GM23338 (cell line): ENCODE measurements around the gene SRSF7. TPM values are rescaled to one million over a fixed set of nuclear protein-coding genes. Genes with fewer than 3 reads are reported as not detected.
"Not testable (repeated sequence)": the region's sequence is repeated elsewhere in the genome, so short reads cannot be mapped to it uniquely, and the experiment has no call there.

Experiments
- ATAC-seq: fragments of 200-7000 bp; cut with Tn5 transposase; 3 replicates; pipeline ENCODE4 v1.9.1; 2020
- DNase-seq: peaks from one replicate; pipeline ENCODE4 v3.0.0-alpha.2; 2015; ENCODE audit warnings: low spot score
- H2AFZ ChIP-seq: fragments of 200-600 bp; sonication (generic); 2 replicates; pipeline ENCODE4 v1.8.0; 2016; ENCODE audit warnings: antibody characterized with exemption, mild to moderate bottlenecking, moderate library complexity
- H3F3A ChIP-seq: fragments of 200-600 bp; sonication (generic); replicated peaks from 2 replicates; pipeline ENCODE4 v1.8.0; 2017; ENCODE audit warnings: antibody characterized with exemption, mixed run types, low read depth
- H3K27ac ChIP-seq: fragments of 200-600 bp; sonication (generic); 2 replicates; pipeline ENCODE4 v1.6.1; 2016; ENCODE audit warnings: low read depth
- H3K27me3 ChIP-seq: fragments of 200-600 bp; sonication (generic); 2 replicates; pipeline ENCODE4 v1.8.0; 2016; ENCODE audit warnings: mild to moderate bottlenecking, mixed run types, moderate library complexity; ENCODE audit not compliant: insufficient read depth
- H3K36me3 ChIP-seq: fragments of 200-600 bp; sonication (generic); 2 replicates; pipeline ENCODE4 v1.8.0; 2016; ENCODE audit warnings: mild to moderate bottlenecking; ENCODE audit not compliant: insufficient read depth
- H3K4me1 ChIP-seq: fragments of 200-600 bp; sonication (generic); 2 replicates; pipeline ENCODE4 v1.8.0; 2016; ENCODE audit warnings: mild to moderate bottlenecking, moderate library complexity; ENCODE audit not compliant: insufficient read depth
- H3K4me2 ChIP-seq: fragments of 200-600 bp; sonication (generic); 2 replicates; pipeline ENCODE4 v1.7.1; 2017; ENCODE audit warnings: mixed run types
- H3K4me3 ChIP-seq: fragments of 200-600 bp; sonication (generic); 2 replicates; pipeline ENCODE4 v1.6.1; 2016; ENCODE audit warnings: mixed run types
- H3K79me2 ChIP-seq: fragments of 200-600 bp; sonication (generic); replicated peaks from 2 replicates; pipeline ENCODE4 v1.8.0; 2017; ENCODE audit warnings: mild to moderate bottlenecking; ENCODE audit not compliant: insufficient read depth
- H3K9me2 ChIP-seq: fragments of 200-600 bp; sonication (generic); 2 replicates; pipeline ENCODE4 v1.8.0; 2017; ENCODE audit not compliant: insufficient read depth
- H4K20me1 ChIP-seq: fragments of 200-600 bp; sonication (generic); replicated peaks from 2 replicates; pipeline ENCODE4 v1.8.0; 2017; ENCODE audit warnings: mild to moderate bottlenecking; ENCODE audit not compliant: insufficient read depth
- H3K27ac Mint-ChIP-seq: 2 replicates; pipeline ENCODE4 v1.8.0; 2020; ENCODE audit warnings: inconsistent platforms, mild to moderate bottlenecking, moderate library complexity, mixed read lengths
- H3K27me3 Mint-ChIP-seq: 3 replicates; pipeline ENCODE4 v1.8.0; 2022; ENCODE audit warnings: low read depth, mild to moderate bottlenecking, moderate library complexity, mixed read lengths, inconsistent platforms; ENCODE audit not compliant: insufficient read depth, poor library complexity
- H3K36me3 Mint-ChIP-seq: 3 replicates; pipeline ENCODE4 v1.8.0; 2021; ENCODE audit warnings: low read depth, mild to moderate bottlenecking, inconsistent platforms, moderate library complexity, mixed read lengths
- H3K4me1 Mint-ChIP-seq: 3 replicates; pipeline ENCODE4 v1.8.0; 2020; ENCODE audit warnings: mild to moderate bottlenecking, inconsistent platforms, mixed read lengths
- H3K4me3 Mint-ChIP-seq: 3 replicates; pipeline ENCODE4 v1.8.0; 2021; ENCODE audit warnings: moderate library complexity, mild to moderate bottlenecking, inconsistent platforms, mixed read lengths
- H3K9me3 Mint-ChIP-seq: 3 replicates; pipeline ENCODE4 v1.8.0; 2020; ENCODE audit warnings: moderate library complexity, mild to moderate bottlenecking, inconsistent platforms, mixed read lengths
- EZH2phosphoT487 ChIP-seq: fragments of 200-600 bp; sonication (generic); IDR thresholded peaks from one replicate; pipeline ENCODE4 v1.8.1; 2018; ENCODE audit warnings: antibody characterized with exemption; ENCODE audit not compliant: unreplicated experiment
- POLR2AphosphoS5 ChIP-seq: IDR thresholded peaks from 2 replicates; pipeline ENCODE4 v1.6.1; 2016; ENCODE audit warnings: antibody characterized with exemption, low read depth
- REST ChIP-seq: IDR thresholded peaks from one replicate; pipeline ENCODE4 v1.6.1; 2018; ENCODE audit warnings: antibody characterized with exemption; ENCODE audit not compliant: unreplicated experiment
- STAT1 ChIP-seq: IDR thresholded peaks from one replicate; pipeline ENCODE4 v1.6.1; 2016; ENCODE audit warnings: antibody characterized with exemption; ENCODE audit not compliant: unreplicated experiment
- ZNF331 ChIP-seq: fragments of 250-450 bp; sonication (Bioruptor Pico); IDR thresholded peaks from 2 replicates; pipeline ENCODE4 v1.5.0; 2020; ENCODE audit warnings: low read depth, mild to moderate bottlenecking, moderate library complexity
- ZNF462 ChIP-seq: fragments of 250-450 bp; sonication (Bioruptor Pico); IDR thresholded peaks from 2 replicates; pipeline ENCODE4 v1.5.0; 2020; ENCODE audit warnings: mild to moderate bottlenecking, moderate library complexity
- polyA plus RNA-seq: library from polyadenylated mRNA; unstranded; fragments of >200 nt; fragmentation: Nextera tagmentation; extraction: Ambion mirVana; gene quantifications from 2 replicates; pipeline ENCODE4 v1.2.1, GENCODE V29; 2016
- total RNA-seq: library from RNA; depleted of rRNA; stranded (reverse); fragments of >200 nt; shearing (Covaris generic); gene quantifications from 2 replicates; pipeline ENCODE4 v1.2.3, GENCODE V29; 2014
- TF ChIP-seq, protein P1 (sequence below): IDR thresholded peaks from 2 replicates; pipeline ENCODE4 v1.6.1; 2016; ENCODE audit warnings: antibody characterized with exemption
- TF ChIP-seq, protein P2 (sequence below), 2 experiments: fragments of 200-600 bp in 1 of 2; sonication (generic) in 1 of 2; conservative IDR thresholded peaks; 2 replicates each; pipeline versions ENCODE4 v1.5.1 to v1.6.1; 2016 to 2017; ENCODE audit warnings: antibody characterized with exemption in 2 of 2, low read depth in 2 of 2, mild to moderate bottlenecking in 2 of 2, moderate library complexity in 1 of 2

Gene SRSF7
- total and polyA plus RNA-seq, 2 experiments from 2014 or later: 251 to 572 TPM

- Mint-ChIP-seq H3K27ac (peak overlapping the region; percentile 85), H3K4me1 (peaks cover 21% of the 10 kb centered on the region), H3K36me3 (peaks cover 48% of the 10 kb centered on the region), H3K9me3 (peaks cover 10% of the 10 kb centered on the region; the same call in 2 of the 3 replicates), H3K27me3 (peaks cover 13% of the 10 kb centered on the region)
- Histone ChIP-seq H3K36me3 (peaks cover 12% of the 10 kb centered on the region), H3K79me2 (peaks cover 10% of the 10 kb centered on the region; the same call in 1 of the 2 replicates), H3K27ac (peak overlapping the region; percentile 84), H3F3A (peaks cover 15% of the 10 kb centered on the region; the same call in 1 of the 2 replicates), H3K4me1 (peaks cover 16% of the 10 kb centered on the region)
- DNase-seq, H4K20me1 ChIP-seq, H3K9me2 ChIP-seq, H3K4me3 Mint-ChIP-seq, H3K4me3 ChIP-seq, H3K4me2 ChIP-seq, H2AFZ ChIP-seq, H3K27me3 ChIP-seq, ATAC-seq: not testable (repeated sequence)
These were observed 14.0 kb downstream of the SRSF7 start for GRCh38 chr2:38737000-38737698.

DNA sequence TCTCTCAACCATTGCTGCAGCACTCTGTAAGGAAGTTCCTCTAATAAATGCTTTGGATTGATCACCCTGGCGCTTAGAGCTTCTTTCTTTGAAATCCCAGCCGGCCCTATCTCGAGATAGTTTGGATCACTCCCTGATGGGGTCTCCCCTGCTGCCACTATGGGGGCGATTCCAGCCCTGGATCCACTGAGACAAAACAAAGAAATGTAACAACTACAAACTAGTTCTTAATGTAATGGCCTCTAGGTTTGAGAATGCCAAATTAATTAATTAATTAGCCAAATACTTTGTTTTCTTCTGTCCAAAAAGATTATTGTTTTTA is 15.2 kb downstream of the SRSF7 start:
- peaks cover 10% of the 10 kb centered on the region; the same call in 2 of the 3 replicates for H3K9me3 Mint-ChIP-seq
- no peak for TF ChIP-seq STAT1
- no peak for TF ChIP-seq POLR2AphosphoS5
- no peak for TF ChIP-seq EZH2phosphoT487
- TF ChIP-seq, protein P1, sequence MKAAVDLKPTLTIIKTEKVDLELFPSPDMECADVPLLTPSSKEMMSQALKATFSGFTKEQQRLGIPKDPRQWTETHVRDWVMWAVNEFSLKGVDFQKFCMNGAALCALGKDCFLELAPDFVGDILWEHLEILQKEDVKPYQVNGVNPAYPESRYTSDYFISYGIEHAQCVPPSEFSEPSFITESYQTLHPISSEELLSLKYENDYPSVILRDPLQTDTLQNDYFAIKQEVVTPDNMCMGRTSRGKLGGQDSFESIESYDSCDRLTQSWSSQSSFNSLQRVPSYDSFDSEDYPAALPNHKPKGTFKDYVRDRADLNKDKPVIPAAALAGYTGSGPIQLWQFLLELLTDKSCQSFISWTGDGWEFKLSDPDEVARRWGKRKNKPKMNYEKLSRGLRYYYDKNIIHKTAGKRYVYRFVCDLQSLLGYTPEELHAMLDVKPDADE: no peak
- TF ChIP-seq REST: no peak
- TF ChIP-seq, protein P2, sequence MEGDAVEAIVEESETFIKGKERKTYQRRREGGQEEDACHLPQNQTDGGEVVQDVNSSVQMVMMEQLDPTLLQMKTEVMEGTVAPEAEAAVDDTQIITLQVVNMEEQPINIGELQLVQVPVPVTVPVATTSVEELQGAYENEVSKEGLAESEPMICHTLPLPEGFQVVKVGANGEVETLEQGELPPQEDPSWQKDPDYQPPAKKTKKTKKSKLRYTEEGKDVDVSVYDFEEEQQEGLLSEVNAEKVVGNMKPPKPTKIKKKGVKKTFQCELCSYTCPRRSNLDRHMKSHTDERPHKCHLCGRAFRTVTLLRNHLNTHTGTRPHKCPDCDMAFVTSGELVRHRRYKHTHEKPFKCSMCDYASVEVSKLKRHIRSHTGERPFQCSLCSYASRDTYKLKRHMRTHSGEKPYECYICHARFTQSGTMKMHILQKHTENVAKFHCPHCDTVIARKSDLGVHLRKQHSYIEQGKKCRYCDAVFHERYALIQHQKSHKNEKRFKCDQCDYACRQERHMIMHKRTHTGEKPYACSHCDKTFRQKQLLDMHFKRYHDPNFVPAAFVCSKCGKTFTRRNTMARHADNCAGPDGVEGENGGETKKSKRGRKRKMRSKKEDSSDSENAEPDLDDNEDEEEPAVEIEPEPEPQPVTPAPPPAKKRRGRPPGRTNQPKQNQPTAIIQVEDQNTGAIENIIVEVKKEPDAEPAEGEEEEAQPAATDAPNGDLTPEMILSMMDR (conservative IDR thresholded peaks at IDR 0.05; ENCODE audit: low read depth in 2 of 2): no peak
- no peak for TF ChIP-seq ZNF331
- TF ChIP-seq ZNF462 (CRISPR knock-in tag): no peak

More for the DNA sequence above, 15.2 kb downstream of the SRSF7 start:
- ATAC-seq (no peak), DNase-seq (no peak)
- peaks cover 38% of the 10 kb centered on the region for H3K36me3 Mint-ChIP-seq
- H3K27ac Mint-ChIP-seq: no peak overlapping the region
- H3K4me3 Mint-ChIP-seq: no peak overlapping the region
- no peak overlapping the region for H2AFZ ChIP-seq
- H3K27me3 ChIP-seq: no peaks in the 10 kb centered on the region
- H3K79me2 ChIP-seq: peaks cover 10% of the 10 kb centered on the region; the same call in 1 of the 2 replicates
- H3K27ac ChIP-seq: peak overlapping the region; percentile 84
- H3K27me3 Mint-ChIP-seq: peaks cover 13% of the 10 kb centered on the region
- H3K4me1 Mint-ChIP-seq: peaks cover 21% of the 10 kb centered on the region
- no peaks in the 10 kb centered on the region for H3K9me2 ChIP-seq
- no peak overlapping the region for H3K4me3 ChIP-seq
- peaks cover 16% of the 10 kb centered on the region for H3K4me1 ChIP-seq
- 0 out of 2 replicates have a peak, but pooled peaks cover 8% of the 10 kb centered on the region for H3F3A ChIP-seq
- H4K20me1 ChIP-seq: no peaks in the 10 kb centered on the region; the same call in none of the 2 replicates
- H3K36me3 ChIP-seq: peaks cover 12% of the 10 kb centered on the region
- no peak overlapping the region for H3K4me2 ChIP-seq
